Osteocyte (in vitro differentiated cells): ENCODE data around the gene DIO3. TPM values are rescaled to one million over a fixed set of nuclear protein-coding genes. Genes with fewer than 3 reads are reported as not detected.

Experiments
- DNase-seq: peaks from one replicate; pipeline ENCODE4 v3.0.0; 2021; ENCODE audit warnings: mixed read lengths; ENCODE audit not compliant: unreplicated experiment; ENCODE audit errors: extremely low spot score
- H3K27ac Mint-ChIP-seq: one replicate; pipeline ENCODE4 v1.8.0; 2021; ENCODE audit warnings: mild to moderate bottlenecking, mixed read lengths; ENCODE audit not compliant: unreplicated experiment
- H3K27me3 Mint-ChIP-seq: one replicate; pipeline ENCODE4 v1.8.0; 2021; ENCODE audit warnings: mixed read lengths; ENCODE audit not compliant: unreplicated experiment
- H3K36me3 Mint-ChIP-seq: one replicate; pipeline ENCODE4 v1.8.0; 2021; ENCODE audit warnings: mixed read lengths; ENCODE audit not compliant: unreplicated experiment
- H3K4me1 Mint-ChIP-seq: one replicate; pipeline ENCODE4 v1.8.0; 2021; ENCODE audit warnings: mixed read lengths; ENCODE audit not compliant: unreplicated experiment
- H3K4me3 Mint-ChIP-seq: one replicate; pipeline ENCODE4 v1.8.0; 2021; ENCODE audit warnings: mild to moderate bottlenecking, moderate library complexity, mixed read lengths; ENCODE audit not compliant: unreplicated experiment
- H3K9me3 Mint-ChIP-seq: one replicate; pipeline ENCODE4 v1.8.0; 2021; ENCODE audit warnings: mixed read lengths; ENCODE audit not compliant: unreplicated experiment
- total RNA-seq: library from RNA; stranded (reverse); gene quantifications from 2 replicates; pipeline ENCODE4 v1.2.1, GENCODE V29; 2021
- TF ChIP-seq, protein P1 (sequence below): fragments of 200-600 bp; sonication (generic); IDR thresholded peaks from 2 replicates; pipeline ENCODE4 v1.5.0; 2021; ENCODE audit warnings: antibody characterized with exemption, mild to moderate bottlenecking, moderate library complexity

Gene DIO3
- total RNA-seq, 1 donor from 2014 or later = 0.43 TPM

DNA sequence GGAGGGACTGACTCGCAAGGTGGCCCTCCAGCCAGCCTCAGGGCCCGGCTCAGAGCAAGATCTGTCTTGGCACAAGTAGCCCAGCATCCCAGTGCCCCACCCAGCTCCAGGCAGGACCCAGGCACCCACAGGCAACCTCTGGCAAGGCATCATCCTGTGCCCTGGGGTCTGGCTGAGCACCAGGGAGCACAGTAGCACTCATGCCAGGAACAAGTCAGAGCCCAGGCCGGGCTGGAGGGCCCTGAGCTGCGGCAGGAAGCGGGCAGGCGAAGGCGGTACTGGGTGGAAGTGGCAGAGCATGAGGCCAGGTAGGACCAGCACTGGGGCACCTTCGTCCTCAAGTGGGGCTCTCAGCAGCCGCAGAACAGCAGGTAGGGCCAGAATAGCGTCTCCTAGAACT lies 5.2 kb upstream of the DIO3 start:
- Mint-ChIP-seq H3K36me3 (no peaks in the 10 kb centered on the region), H3K4me1 (no peaks in the 10 kb centered on the region), H3K4me3 (no peak overlapping the region), H3K27me3 (peaks cover 23% of the 10 kb centered on the region), H3K9me3 (no peaks in the 10 kb centered on the region), H3K27ac (no peak overlapping the region)
- DNase-seq = no peak
- TF ChIP-seq, protein P1, sequence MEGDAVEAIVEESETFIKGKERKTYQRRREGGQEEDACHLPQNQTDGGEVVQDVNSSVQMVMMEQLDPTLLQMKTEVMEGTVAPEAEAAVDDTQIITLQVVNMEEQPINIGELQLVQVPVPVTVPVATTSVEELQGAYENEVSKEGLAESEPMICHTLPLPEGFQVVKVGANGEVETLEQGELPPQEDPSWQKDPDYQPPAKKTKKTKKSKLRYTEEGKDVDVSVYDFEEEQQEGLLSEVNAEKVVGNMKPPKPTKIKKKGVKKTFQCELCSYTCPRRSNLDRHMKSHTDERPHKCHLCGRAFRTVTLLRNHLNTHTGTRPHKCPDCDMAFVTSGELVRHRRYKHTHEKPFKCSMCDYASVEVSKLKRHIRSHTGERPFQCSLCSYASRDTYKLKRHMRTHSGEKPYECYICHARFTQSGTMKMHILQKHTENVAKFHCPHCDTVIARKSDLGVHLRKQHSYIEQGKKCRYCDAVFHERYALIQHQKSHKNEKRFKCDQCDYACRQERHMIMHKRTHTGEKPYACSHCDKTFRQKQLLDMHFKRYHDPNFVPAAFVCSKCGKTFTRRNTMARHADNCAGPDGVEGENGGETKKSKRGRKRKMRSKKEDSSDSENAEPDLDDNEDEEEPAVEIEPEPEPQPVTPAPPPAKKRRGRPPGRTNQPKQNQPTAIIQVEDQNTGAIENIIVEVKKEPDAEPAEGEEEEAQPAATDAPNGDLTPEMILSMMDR = no peak

DNA sequence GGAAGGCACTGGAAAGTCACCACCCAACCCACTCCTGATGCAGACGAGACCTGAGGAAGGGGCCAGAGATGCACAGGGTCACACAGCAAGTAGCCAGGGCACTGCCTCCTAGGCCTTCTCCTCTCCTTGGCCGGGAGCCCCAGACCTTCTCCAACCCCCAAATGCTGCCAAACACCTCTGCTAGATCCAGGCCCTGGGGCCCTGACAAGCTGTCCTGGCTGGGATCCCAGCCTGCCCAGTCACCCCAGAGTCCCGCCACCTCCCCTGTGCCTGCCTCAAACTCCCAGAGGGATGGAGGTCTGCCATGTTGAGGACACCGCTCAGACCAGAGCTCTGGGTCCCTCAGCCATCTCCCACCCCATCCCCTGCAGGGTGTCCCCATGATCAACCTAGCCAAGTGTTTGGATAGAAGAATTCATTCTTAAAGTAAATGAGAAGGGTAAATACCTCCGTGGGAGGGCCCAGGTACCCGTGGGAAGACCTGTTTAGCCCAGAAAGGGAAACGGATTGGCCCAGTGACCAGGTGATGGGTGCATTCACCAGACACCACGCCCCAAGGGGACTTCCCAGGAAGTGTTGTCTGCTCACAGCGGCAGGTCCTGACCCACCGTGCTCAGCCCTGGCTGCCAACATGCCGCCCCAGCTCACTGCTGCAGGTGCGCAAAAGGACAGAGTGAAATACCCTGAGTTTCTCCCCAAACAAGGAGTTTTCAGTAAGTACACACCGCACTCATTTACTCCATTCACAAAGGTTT lies 4.6 kb upstream of the DIO3 start:
- Mint-ChIP-seq H3K27me3 (peaks cover 28% of the 10 kb centered on the region), H3K27ac (no peak overlapping the region), H3K36me3 (no peaks in the 10 kb centered on the region), H3K4me3 (no peak overlapping the region), H3K9me3 (no peaks in the 10 kb centered on the region), H3K4me1 (peaks cover 2% of the 10 kb centered on the region)
- TF ChIP-seq, protein P1 = no peak
- DNase-seq = no peak

DNA sequence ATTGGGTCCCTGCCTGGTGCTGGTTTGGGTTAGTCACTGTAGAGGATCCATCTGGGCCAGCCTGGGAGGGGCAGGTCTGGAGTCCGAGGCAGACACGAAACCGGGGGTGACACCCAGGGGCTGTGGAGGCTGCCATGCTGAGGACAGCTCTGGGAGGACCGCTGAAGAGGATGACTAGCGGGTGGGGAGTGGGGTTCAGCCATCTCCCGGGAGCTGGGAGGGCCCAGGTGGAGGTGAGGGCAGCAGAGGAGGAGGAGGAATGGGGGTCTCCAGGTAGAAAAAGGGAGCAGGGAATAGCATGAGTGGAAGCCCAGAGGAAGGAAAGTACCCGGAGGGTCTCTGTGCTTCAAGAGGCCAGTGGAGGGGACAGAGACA lies 4.0 kb upstream of the DIO3 start:
- Mint-ChIP-seq H3K36me3 (peaks cover 4% of the 10 kb centered on the region), H3K9me3 (peaks cover 3% of the 10 kb centered on the region), H3K4me1 (peaks cover 2% of the 10 kb centered on the region), H3K4me3 (no peak overlapping the region), H3K27ac (no peak overlapping the region), H3K27me3 (peaks cover 33% of the 10 kb centered on the region)
- no peak for DNase-seq
- TF ChIP-seq, protein P1 = no peak

DNA sequence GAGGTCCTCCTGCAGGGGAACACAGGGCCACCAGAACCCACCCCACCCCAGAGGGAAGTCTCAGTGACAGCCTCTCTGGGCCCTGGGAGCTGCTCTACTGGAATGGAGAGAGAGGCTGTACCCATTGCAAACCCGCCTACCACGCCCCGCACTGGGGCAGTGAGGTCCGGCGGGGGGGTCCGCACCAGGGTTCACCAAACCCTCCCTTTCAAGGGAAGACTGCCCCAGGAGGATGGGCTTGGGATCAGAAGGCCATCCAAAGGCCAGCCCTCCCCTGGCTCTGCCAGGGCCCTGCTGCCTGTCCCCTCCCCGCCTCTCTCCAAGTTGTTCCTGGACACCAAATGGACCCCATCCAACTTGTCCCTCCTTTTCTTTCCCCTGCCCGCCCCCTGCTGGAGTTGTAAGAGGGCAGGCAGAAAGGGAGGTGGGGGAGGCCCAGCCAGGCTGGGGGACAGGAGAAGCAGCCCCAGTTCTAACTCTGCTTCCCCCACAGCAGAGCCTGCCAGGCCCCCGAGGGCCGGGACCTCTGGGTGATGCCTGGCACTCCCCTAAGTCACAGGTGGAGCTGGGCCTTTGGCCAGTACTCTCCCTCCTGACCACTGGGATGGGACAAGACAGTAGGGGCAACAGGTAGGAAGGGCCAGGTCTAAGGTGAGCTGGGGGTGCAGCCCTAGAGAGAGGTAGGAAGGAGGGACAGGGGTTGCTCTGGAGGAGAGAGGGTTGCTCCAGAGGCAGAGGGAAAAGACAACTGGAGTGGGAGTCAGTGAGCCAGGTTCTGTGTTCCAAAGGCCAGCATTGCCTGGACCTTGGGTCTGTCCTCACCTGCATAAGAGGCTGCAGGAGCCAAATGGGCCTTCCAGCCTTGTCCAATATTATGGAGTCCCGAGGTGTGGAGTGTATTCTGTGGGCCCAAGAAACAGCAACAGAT lies 3.2 kb upstream of the DIO3 start:
- Mint-ChIP-seq H3K36me3 (peaks cover 4% of the 10 kb centered on the region), H3K27me3 (peaks cover 40% of the 10 kb centered on the region), H3K9me3 (peaks cover 3% of the 10 kb centered on the region), H3K4me3 (no peak overlapping the region), H3K4me1 (peaks cover 2% of the 10 kb centered on the region), H3K27ac (no peak overlapping the region)
- TF ChIP-seq, protein P1 = no peak
- DNase-seq = no peak

DNA sequence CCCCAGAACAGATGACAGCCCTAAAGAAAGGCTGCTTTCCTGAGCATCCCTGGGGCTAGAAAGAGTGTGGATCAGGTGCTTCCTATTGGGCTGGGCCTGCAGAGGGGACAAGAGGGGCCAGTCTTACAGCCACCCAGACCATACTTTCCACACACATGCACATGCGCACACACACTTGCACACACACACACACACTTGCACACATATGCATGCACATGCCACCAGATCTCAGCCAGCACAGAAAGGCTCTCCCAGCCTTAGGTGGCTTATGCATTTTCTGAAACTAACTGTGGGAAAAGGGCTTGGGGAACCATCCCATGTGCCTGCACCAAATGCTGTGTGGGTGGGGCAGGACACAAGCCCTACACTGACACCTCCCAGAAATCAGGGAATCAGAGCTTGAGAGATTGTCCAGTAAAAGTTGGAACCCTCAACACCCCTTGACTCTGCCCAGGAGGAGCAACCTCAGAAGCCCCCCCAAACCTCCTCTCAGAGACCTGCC lies 2.5 kb upstream of the DIO3 start:
- Mint-ChIP-seq H3K9me3 (peaks cover 3% of the 10 kb centered on the region), H3K36me3 (peaks cover 4% of the 10 kb centered on the region), H3K4me3 (no peak overlapping the region), H3K4me1 (peaks cover 2% of the 10 kb centered on the region), H3K27me3 (peaks cover 40% of the 10 kb centered on the region), H3K27ac (no peak overlapping the region)
- TF ChIP-seq, protein P1 = no peak
- DNase-seq = no peak
